GM12873 (cell line): ENCODE measurements around the gene SCN3B.

Source experiments
- TF ChIP-seq, protein P1 (sequence below): IDR thresholded peaks from 2 replicates; pipeline ENCODE4 v1.5.1; 2012; ENCODE audit warnings: low read depth, mild to moderate bottlenecking, moderate library complexity, low read length, control low read depth; ENCODE audit not compliant: insufficient read depth; ENCODE audit errors: missing control alignments

The SCN3B gene

DNA sequence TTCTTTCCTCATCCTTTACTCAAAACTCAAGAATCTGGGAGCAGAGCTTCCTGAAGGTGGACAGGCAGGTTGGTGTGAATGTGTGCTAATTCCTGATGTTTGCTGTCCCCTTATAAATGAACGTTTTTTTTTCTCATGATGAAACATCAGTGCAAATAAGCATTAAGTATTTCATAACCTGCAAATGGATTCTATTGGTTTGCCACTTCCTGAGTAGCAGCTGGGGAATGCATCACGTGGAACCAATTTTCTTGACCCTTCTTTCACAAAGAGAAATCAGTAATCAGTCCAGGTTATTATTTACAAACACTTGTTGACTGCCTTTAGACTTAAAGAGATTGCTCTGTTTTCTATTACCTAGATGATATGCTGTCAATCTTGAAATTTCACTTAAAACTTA is 40.1 kb upstream of the SCN3B start:
- TF ChIP-seq, protein P1, sequence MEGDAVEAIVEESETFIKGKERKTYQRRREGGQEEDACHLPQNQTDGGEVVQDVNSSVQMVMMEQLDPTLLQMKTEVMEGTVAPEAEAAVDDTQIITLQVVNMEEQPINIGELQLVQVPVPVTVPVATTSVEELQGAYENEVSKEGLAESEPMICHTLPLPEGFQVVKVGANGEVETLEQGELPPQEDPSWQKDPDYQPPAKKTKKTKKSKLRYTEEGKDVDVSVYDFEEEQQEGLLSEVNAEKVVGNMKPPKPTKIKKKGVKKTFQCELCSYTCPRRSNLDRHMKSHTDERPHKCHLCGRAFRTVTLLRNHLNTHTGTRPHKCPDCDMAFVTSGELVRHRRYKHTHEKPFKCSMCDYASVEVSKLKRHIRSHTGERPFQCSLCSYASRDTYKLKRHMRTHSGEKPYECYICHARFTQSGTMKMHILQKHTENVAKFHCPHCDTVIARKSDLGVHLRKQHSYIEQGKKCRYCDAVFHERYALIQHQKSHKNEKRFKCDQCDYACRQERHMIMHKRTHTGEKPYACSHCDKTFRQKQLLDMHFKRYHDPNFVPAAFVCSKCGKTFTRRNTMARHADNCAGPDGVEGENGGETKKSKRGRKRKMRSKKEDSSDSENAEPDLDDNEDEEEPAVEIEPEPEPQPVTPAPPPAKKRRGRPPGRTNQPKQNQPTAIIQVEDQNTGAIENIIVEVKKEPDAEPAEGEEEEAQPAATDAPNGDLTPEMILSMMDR: no peak

DNA sequence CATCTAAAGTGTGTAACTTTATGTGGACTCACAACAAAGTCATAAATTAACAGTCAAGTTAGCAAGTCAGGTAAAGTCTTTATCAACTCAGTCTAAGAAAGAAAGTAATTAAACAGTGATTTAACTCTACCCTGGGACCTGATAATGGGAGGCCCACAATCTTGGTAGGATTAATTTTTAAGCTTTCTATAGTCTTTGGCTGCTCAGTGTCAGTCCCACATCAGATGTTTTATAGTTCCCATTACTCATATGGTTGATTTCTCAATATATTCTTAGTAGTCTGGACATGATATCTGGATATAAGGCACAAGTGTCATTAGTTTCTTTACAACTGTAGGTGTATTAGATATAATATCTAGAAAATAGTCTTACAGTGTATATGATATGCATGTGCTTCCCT is 38.5 kb upstream of the SCN3B start:
- TF ChIP-seq, protein P1: no peak

DNA sequence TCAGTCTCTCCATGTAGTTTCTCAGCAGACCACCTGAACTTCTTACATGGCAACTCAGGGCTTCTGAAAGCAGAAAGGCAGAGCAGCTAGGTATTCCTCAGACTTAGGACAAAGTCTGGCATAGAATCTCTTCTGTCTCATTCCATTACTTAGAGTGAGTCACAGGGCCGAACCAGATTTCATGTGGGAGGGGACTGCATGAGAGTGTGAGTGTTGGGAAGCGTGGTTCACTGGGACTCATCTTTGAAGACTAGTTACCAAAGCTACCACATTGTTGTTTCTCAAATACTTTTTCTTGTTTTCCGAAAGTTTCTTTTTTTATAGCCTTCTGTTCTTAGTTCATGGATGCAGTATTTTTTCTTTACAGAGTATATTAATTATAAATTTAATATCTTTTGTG is 36.1 kb upstream of the SCN3B start:
- TF ChIP-seq, protein P1: no peak

DNA sequence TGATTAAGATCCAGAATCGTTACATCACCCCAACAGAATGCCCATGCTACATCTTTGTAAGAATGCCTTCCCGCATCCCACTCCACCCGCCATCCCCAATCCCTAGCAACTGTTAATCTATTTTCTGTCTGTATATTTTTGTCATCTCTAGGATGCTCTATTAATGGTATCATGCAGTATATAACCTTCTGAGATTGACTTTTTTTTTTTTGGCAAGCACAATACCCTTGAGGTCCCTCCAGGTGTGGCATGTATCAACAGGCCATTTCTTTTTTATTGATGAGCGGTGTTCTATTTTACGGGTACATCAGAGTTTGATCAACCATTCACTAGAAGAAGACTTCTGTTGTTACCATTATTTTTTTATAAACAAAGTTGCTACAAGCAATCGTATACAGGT is 30.2 kb upstream of the SCN3B start:
- TF ChIP-seq, protein P1: no peak

DNA sequence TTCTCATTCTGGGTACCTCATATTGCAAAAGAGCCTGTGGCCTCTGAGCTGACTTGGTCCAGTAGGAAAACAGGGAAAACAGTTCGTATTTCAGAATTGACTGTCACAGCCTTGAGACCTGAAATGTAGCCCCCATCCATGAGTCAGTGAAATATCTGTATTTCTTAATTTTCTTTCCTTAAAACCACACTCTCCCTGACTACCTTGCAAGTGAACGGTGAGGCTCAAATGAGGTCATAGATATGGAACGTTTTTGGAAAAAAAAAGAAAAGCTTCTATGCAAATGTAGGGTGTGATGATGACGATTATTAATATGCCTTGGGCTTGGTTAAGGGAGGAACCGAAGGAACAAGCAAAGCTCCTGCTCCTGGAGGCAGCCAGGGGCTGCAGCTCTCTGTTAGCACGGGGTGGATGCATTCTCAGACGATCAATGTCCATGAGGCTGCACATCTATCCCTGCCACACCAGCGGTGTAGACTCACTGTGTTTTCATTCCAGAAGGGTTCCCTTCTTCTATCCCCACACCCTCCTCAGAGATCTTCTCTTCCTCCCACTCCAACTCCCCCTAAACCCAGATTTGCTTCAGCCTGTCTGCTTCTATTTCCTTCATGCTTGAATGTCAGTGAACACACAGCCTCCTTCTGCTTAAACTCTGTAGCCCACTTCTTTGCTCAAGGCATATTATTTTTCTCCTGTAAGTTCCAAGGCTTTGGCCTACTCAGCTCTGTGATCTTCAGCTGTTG is 29.2 kb upstream of the SCN3B start:
- TF ChIP-seq, protein P1: no peak

DNA sequence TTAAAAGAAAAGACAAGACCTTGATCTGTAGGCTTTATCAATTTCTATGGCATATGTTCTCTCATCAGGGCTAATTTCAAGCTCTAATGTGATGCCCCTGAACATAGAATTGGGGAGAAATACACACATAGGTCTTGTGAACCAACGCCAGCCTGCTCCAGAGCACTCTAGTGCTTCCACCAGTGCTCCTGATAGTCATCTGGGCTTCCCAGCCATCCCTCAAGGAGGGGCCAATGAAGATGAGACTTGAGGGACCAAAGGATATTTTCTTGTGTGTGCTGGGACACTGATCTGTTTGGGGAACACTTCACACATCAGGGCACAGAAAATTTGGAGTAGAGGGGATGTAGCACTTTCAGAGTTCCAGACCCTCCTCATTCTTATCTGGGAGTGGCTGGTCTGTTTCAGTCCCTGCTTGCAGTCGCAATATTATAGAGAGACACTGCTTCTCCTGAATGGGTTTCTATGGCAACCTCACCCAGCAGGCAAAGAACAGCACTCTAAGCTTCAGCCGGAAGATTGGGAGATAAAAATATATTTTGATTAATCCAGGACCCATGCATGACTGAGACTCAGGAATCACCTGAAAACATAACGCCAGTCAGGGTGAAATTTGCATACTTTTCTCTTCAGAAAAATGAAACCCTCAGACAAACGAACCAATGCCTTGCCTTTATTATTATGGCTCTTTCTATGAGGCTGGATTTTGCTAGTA is 28.4 kb upstream of the SCN3B start:
- TF ChIP-seq, protein P1: no peak

DNA sequence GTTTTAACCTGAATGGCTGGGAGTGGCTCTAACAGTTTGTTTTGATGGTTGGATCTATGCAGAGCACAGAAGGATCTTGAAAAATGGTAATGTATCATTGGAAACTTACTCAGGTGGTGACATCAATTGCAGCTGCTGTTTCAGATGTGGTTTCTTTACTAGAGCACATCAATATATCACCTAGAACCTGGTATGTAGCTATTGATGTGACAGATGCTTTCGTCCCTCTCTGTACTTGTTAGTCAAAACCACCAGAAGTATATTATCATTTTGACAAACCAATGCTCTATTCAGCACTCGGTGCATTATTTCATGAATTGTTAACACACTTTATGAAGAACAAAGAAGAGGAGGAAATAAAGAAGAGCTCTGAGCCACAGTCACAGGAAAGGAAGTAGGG is 26.6 kb upstream of the SCN3B start:
- TF ChIP-seq, protein P1: no peak
